Stimulated activated CD4-positive, alpha-beta T cell treated with anti-CD3 and anti-CD28 coated beads, Interleukin-1b, Interleukin-23, amount 100 ng/mL, for 24 hours (primary cell): ENCODE measurements around the gene AGAP4.
"Not testable (repeated sequence)": the region's sequence is repeated elsewhere in the genome, so short reads cannot be mapped to it uniquely, and the experiment has no call there.

Experiments used
- DNase-seq, 4 experiments: peaks; one replicate each; pipeline ENCODE4 v3.0.0-alpha.2; 2020; ENCODE audit warnings: low read depth in 4 of 4, low spot score in 1 of 4

Gene AGAP4

DNA sequence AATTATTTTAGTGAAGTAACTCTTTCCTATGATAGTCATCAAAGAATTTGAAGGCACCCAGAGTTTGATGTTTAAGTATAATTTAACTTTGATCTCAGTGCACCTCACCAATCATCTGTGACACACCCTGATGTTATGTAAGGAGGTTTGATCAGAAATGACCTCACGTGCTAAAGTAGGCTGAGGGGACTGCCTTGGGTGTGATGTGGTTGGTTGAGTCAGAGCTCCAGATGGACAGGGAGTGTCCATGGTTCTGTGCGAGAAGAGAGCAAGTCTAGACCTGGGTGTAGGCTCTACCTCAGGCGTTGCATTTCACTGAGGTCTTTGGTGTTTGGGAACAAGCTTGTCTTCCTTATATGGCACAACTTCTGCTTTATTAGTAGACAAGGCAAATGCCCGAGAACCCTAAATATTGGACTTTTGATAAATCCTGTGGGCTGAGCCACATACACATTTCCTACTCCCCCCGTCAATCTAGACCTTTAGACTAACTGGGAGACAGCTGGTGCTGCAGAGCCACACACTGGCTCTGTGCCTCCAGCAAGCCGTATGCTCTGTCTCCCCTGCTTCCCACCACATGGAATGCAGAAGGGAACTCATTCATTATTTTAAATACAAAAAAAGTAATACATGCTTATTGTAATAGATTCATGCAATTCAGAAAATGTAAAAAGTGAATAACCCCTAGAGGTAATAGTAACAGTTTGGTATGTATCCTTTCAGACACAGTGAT lies 56.4 kb downstream of the AGAP4 start:
- not testable (repeated sequence) for DNase-seq

DNA sequence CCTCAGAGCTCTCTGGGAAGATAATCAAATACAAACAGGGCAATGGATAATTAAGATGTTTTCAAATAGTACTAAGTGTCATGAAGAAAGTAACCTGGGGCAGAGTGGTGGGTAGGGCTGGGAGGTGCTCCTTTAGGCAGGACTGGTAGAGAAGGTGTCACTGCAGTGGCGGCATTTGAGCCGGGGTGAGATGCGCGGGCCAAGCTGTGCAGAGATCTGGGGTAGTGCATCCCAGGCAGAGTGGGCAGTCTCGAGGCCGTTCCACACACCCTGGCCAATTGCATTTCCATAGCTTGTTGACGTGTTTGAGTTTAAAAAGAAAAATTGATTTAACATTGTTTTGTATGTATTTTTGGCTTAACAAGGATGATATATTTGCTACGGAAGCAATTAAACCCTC lies 57.3 kb downstream of the AGAP4 start:
- not testable (repeated sequence) for DNase-seq

GRCh38 chr10:45787212-45787741 lies 60.0 kb downstream of the AGAP4 start:
- not testable (repeated sequence) for DNase-seq

- DNase-seq, result not testable (repeated sequence)
Measured at GRCh38 chr10:45786217-45786616, 61.1 kb downstream of the AGAP4 start.
